GM21825 (cell line): Measurements from ENCODE around the gene TPPP2.

Experiments
- ATAC-seq: cut with Tn5 transposase; IDR thresholded peaks from one replicate; pipeline ENCODE4 v1.9.1; 2021; ENCODE audit warnings: mild to moderate bottlenecking, moderate library complexity; ENCODE audit not compliant: unreplicated experiment

TPPP2 gene

DNA sequence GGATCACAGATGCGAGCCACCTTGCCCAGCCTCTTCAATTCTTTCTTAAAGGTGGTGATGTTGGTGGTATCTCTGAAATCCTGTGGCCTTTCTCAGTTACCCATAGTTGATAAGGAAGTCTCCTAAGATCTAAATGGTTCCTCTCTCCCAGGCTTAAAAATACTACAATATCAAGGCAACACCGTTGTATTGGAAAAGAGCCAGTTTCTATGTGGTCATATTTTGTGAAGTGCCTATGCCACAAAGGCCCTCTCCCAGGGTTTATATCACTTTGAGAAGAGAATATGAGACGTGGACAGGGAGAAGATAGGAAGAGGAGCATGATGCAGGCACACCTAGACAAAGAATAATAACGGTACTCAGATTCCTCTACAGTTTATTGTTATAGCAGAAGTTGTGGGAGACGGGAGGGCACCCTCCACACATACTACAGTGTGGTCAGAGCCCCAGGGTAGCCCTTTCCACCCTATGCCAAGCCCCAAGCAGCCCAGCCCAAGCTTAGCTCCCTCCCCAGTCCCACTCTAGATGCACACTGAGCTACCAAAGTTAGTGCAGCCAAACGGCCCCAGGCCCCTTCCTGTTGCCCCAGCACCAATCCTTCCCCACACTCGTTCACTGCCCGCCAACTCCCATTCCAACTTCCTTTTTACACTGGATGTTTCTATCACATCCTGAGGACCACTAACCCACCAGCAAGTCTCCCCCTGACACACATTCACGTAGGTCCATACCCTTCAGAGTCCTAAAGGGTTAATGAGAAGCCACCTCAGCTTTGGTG, 13.4 kb upstream of the TPPP2 start:
- no peak for ATAC-seq

DNA sequence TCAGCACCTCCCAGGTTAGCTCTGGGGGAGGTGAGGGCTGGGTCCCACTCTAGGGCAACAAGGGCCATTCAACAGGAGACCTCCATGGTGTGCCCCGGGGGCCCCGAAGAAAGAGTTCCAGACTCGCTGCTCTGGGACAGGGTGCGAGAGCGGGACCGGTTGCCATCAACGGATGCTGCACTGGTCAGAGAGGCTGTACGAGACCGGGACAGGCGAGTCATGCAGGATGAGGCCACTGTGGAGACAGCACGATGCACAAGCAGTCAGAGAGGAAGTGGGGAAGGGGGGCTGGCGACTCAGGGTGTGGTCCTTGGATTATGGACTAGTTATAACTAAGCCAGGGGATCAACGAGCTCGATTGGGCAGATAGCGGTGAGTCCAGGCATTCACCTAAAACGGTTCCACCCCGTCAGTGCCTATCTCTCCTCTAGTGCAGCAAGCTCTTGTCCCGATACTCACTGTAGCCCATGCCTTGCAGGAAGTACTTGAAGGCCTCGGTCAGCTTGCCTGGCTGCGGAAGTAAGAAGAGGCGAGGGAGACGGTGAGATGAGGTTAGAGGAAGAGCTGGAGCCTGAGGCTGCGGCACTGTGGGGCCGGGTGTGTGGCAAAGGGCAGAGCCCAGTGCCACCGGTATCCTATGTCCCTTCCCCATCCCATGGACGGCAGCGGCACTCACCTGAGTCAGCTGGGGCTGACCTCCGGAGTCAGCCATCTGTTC, 12.3 kb upstream of the TPPP2 start:
- ATAC-seq: no peak

DNA sequence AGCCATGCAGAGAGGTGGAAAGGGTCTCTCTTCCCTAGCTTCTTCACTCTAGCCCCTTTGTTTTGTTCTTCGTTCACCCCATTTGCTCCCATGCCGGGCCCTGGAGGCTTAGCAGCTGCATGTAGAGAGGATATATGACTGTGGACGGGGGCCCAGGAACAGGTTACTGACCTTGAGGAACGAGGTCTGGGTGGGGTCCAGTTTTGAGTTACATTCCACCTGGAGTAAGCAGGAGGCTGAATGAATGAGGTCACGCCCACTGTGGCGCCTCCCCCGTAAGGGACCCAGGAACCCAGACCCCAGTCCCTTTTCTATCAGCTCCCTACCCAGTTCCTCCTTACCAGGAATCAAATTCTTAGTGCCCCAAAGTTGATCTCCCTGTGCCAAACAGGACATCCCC, 11.7 kb upstream of the TPPP2 start:
- ATAC-seq: no peak

DNA sequence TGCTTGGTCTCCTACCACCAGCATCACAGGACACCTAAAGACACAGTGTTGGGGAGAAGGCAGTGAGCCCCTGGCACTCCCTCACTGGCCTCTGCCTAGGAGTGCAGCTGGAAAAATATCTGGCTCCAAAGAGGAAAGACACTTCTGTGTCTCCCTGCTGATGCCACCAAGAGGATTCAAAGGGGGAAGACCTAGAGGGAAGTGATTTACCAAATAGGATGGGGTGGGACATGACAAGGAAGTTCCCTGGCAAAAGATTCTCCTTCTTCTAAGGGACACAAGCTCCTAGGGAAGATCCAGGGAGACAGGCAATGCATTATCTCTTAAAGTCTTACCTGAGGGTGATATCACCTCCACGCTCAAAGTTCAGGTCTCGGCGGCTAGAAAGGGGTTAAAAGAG, 11.2 kb upstream of the TPPP2 start:
- no peak for ATAC-seq

DNA sequence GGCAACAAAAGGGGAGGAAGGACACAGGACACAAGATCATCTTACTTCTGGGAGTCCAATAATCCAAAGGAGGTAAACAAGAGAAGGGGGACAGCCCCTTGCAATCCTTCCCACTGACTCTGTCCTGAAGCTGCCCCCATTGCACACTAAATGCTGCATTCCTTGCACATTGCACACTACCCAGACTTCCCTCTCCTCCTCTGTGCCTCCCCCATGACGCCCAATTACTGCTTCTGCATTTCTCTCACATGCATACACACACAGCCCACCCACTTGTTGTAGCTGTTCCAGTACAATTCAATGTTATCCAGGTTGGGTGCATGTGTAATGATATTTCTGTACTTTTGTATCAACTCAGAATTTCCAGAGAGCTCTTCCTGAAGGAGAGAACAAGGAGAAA, 10.7 kb upstream of the TPPP2 start:
- no peak for ATAC-seq

DNA sequence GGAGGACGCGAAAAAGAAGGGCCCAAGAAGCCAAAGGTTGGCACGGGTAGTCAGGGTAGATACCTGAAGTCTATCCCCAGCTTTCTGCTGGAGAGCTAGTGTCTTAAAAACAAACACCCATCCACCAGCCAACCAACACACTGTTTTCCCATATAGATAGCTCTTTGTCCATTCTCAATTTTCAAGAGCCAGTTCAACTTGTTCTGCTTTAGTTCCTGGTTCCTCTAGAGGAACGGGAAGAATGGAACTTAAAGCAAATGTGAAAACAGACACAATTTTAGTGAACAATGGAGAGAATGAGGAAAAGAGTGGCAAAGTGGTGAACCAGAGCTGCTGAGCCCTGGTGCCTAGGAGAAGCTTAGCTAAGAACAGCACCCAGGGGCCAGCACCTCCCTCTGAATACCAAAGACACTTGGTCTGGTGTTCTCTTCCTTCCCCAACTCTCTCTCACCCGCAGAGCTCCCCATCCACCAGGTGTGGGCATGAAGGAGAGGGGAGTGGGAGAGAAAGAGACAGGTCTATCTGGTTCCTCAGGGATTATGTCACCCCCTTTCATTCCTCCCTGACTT, 9.0 kb upstream of the TPPP2 start:
- ATAC-seq: no peak

DNA sequence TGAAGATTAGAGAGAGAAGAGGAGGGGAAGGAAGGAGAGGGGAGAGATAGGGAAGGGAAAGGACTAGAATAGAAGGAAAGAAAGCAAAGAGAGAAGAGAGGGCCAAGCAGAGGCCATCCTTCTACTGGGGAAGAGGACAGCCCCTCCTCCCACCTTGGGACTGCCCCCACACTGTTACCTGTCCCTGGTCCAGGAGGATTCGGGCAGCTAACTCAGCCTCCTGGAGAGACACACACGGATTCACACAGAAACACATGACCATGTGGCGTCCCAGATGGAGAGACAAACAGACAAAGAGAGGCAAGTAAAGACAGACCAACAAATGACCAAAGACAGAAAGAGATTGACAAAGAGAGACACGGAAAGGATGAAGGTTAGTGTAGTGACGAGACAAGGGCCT, 7.3 kb upstream of the TPPP2 start:
- ATAC-seq: no peak

DNA sequence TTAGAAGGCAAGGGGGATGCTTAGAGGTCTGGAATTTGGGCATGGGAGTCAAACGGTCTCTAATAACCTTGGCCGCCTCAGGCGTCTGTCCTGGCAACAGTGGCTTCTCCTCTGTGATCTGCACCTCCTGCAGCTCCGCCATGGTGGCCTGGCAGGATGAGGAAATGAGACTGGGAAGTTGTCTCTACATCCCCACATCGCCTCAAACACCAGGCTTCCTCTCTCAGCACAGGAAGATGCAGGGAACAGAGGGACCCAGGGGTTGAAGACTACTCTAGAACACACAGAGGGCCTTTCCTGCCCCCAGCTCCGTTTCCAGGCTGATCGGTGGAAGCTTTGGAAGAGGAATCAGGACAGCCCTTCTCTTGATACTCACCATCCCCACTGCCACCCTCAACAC, 6.8 kb upstream of the TPPP2 start:
- no peak for ATAC-seq

DNA sequence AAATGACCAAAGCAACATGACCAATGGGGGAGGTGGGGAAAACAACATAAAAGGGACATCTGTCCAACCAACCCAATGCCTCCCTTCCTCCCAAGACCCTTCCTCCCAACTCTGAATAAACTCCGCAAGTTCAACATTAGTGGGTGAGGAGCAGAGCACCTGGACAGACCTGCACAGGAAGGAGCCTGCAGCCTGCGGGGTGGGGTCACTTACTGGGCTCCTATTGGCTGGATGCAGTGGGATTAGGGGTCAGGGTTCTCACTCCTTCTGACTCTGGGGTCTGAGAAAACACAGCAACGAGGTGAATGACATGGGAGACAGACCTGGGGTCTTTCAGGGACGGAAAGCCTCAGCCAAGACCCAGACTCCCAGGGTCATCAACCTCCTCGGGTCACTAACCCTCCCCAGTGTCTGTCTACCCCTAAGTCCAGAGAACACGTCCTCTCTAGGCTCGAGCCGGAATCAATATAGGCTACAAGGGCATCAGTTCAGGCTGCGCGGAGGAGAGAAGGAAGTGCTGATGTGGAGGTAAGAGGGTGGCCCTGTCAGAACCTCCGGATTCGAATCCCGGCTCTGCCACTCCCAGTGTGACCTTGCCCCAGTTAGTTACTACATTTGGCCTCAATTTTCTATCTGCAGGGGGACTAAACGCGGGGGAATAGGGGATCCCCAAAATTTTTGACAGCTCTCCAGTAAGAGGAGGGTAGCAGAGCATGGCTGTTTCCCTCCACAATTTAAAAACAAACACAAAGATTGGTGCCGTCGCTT, 6.0 kb upstream of the TPPP2 start:
- ATAC-seq: no peak

DNA sequence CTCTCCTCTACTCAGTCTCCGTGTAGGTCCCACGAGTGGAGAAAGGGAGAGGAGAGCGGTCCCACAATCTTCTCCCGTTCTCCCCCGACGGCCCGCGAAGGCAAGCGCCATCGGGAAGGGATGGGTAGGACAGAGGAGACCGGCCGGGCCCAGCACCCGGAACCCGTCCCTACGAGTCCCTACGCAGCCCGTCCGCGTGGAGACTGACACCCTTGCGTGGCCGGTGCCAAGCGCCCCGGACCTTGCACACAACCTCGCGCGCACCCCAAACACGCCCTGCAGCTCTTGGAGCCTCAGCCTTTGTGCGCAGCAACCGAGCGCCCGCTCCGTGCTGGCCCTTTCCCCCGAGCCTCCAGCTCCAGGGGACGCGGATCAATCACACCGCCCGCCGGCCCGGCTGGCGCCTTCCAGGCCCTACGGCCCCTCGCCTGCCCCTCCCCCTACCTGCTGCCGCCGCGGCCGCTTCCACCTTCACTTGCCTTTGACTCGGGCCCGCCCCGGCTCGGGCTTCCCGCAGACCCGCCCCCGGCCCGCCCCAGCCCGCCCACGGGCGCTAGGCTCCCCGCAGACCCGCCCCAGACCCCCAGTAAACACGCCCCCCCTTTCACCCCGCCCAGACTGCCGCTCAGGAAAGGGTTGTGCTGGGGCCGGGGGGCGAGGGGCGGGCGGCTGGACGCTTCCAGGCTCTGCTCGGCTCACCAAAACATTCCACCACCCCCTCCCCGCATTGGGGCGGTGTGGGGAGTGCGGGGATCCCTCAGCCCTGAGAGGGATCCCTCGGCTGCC, 5.2 kb upstream of the TPPP2 start, which contains the start of gene NDRG2:
TSS of gene NDRG2 (minus strand) at position 477 of the 786 bp plus-strand sequence. CDS start 1,746 bp downstream, outside the sequence.
- no peak for ATAC-seq

DNA sequence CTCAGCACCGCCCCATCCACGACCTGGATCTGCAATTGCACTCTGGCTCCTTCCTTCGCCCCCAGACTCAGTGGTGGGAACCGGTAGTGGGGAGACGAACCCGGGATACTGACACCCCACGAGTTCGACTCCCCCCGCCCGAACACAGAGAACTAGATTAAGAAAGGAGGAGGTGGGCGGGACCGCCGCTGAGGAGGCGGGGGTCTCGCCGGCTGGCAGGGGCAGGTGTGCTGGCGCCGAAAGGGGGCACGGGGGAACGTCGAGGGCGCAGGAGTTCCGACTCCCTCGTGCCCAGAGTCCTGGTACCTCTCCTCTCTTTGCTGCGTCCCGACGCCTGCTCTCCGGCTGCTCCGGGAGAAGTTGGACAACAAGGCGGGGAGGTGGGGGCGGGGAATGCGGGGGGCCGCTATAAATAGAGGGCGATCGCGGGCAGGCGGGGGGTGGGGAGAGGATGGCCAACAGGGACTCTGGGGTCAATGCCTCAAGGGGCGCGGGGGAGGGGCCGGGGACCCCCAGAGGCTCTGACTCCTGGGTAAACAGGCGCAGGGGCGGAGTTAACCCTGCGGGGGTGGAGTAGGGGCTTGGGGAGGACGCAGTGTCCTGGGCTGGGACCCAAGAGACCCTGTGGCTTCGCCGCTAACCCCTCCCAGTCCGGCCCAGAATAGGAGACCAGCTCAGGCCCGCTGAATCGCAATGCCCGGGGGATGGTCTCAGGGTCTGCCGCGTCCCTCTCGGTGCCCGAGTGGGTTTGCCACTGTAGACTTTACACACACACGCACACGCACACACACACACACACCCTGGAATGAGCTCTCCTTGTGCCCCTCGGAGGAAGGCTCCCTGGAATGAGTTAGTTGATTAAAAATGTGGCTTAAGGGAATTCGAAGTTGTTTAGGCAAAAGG, 4.4 kb upstream of the TPPP2 start:
- no peak for ATAC-seq

DNA sequence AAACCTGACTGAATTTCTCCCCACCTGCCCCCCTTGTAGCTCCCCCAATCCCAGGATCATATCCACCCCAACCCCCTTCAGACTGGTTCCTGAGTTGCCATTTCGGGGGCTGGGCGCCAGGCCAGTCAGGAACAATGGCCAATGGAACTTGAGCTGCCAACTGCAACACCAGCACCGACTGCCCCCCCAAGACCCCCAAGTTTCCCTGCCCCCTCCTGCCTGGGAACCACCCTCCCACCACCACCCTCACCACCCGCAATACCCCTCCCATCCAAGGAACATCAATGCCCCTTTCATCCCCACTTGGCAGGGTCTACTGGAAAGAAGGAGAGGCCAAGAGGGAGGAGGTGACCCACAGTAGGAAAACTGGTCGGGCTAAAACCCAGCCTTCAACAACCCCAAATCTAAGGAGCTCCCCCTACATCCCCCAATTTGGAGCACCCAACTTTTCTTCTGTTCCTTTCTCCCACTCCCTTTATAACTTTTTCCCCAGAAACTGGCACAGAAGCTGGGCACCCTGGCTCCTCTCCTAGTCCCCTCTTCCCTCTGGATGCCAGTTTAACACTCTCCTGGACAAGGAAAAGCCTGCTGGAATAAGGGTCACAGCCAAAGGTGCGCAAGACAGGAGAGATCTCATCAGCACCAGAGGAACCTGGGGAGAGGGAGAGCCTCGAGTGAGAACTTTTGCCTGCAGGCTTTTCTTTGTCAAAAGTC, 3.6 kb upstream of the TPPP2 start:
- ATAC-seq: no peak

DNA sequence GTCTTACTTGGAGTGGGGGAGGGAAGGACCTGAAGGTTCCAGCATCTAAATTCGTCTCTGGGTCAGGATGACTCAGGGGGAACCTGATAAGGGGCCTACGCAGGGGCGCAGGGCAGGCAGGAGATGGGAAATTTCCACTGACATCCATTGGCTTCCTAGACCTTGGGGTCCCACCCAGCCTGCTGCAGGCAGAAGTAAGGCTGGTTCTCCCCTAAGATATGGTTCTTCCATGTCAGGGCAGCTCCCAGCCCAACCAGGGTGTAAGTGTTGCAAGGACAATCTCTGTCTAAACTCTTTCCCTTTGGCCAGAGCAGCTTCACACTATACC, 3.1 kb upstream of the TPPP2 start:
- no peak for ATAC-seq

DNA sequence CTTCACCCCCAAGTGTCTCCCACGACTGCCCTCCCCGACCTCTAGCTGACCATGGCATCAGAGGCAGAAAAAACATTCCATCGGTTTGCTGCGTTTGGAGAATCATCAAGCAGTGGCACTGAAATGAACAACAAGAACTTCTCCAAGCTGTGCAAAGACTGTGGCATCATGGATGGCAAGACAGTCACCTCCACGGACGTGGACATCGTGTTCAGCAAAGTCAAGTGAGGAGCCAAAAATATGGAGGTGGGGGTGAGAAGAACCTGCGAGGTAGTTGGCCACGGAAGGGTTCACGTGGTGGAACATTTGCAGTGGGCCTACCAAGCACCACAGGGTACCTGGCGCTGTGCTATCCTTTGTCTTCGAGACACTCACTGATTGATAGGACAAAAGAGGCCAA, 514 bp downstream of the TPPP2 start:
- no peak for ATAC-seq

DNA sequence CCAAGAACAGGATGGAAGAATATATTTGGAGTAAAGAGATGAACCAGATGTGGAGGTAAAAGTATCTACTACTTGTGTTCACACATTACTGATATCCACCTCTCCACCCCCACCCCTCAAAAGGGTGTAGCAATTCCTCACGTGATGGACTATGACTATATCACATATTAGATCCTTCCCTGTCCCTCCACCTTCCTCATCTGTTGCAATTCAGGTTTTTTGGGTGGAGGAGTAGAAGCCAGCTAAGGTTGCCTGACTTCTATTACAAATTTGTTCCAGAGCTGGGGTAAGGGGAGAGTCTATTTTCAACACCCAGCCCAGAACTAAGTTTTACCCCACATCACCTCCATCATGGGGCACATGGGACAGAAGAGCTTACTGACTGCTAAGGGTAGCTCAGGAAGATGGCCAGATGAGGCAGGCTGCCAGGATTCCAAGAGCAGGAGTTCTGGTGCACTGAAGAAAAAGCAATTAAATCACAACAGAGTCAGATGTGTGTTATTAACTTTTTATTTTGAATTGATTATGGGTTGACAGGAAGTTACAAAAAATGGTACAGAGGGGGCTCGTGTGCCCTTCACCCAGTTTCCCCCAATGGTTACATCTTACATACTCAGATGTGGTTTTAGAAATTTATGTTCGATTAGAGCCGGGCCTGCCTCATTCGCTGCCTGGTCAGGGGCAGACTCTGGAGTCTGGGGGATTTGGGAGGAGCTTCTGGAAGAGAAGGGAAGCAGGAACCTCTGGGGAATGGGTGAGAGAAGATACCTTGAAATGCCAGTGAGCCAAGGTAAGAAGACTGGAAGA, 2.5 kb downstream of the TPPP2 start:
- no peak for ATAC-seq

DNA sequence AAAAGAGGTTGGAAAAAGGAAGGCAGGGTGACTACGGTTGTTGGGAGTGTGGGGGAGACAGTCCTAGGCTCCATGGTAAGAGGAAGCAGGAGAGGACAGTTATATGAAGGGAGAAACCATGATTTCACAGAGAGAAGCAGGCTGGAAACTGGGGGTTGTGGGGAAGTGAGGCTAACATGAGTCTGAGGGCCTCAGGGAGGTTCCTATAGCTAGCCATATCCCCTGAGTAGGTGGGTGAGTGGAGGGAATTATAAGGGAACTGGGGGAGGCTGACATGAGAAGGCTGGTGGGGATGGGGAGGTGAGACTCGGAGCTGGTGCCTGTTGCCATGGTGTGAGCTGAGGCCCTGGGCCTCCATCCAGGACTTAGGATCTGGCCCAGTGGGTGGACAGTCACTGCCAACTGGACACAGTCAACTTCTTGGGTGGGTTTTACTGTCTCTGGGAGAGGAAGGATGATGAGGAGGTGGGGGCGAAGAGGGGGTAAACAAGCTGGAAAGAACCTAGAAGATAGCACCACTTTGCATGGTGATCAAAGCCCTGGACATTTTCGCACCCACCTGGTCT, 3.2 kb downstream of the TPPP2 start:
- ATAC-seq: no peak

DNA sequence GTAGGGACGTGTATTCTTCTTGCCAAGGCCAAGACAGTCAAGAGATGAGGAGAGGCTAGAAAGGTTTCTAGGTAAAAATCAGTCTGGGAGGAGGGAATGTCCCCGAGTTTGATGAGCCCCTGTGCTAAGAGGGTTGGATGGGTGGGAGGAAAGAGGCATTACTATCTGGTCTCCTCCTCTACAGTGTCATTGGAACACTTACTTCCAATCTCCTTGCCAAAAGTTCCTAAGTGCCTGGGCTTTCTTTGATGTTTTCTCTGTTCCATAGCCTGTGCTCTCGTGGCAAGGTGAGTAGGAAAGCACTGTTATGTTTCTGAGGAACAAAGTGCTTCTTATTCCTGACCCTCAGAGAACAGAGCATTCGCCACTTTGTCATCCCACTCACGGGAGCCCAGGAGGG, 4.7 kb downstream of the TPPP2 start, which contains the start of gene RNASE13:
TSS of gene RNASE13 (minus strand) at position 101 of the 400 bp plus-strand sequence. CDS start 519 bp downstream, outside the sequence.
- ATAC-seq: no peak

DNA sequence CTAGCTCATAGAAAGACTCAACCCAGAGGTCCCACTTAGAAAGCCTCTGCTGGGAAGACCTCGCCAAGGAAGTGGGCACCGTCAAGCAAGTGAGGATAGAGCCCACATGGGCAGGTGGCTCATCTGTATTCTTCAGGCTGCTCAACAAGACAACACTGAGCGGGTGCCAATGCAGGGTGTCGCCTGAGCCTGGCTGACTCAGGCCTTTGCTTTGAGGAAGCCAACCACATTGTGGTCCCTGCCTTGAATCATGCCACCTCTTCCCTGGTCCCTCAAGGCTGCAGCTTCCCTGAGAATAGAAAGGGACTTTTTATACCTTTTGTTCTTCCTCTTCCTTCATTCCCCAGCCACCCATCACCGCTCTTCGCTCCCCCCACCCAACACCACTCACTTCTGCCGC, 6.7 kb downstream of the TPPP2 start:
- no peak for ATAC-seq
